Thymus (tissue), 11 donors: Measurements from ENCODE around the gene ELMO1. TPM values are rescaled to one million over a fixed set of nuclear protein-coding genes. Genes with fewer than 3 reads are reported as not detected.

Experiments used
- DNase-seq, 9 donors: peaks; one replicate each; pipeline ENCODE4 v3.0.0-alpha.2; 2013; ENCODE audit warnings: low spot score in 9 of 9, low read depth in 6 of 9, missing footprints in 1 of 9
- H3K27ac ChIP-seq, 2 donors: one replicate each; pipeline ENCODE4 v1.5.1; 2013; ENCODE audit warnings: control low read depth in 1 of 2, low read depth in 1 of 2, low read length in 1 of 2, mild to moderate bottlenecking in 1 of 2, moderate library complexity in 1 of 2
- H3K27me3 ChIP-seq, 2 donors: one replicate each; pipeline ENCODE4 v1.5.1; 2013; ENCODE audit warnings: low read length in 1 of 2; ENCODE audit not compliant: control insufficient read depth in 2 of 2, insufficient read depth in 1 of 2
- H3K36me3 ChIP-seq, 2 donors: one replicate each; pipeline ENCODE4 v1.5.1; 2013; ENCODE audit warnings: low read length in 1 of 2, mild to moderate bottlenecking in 1 of 2, moderate library complexity in 1 of 2; ENCODE audit not compliant: control insufficient read depth in 2 of 2, insufficient read depth in 2 of 2
- H3K4me1 ChIP-seq, 2 donors: one replicate each; pipeline ENCODE4 v1.5.1; 2013; ENCODE audit warnings: low read length in 2 of 2; ENCODE audit not compliant: control insufficient read depth in 2 of 2, insufficient read depth in 2 of 2
- H3K4me3 ChIP-seq, 2 donors: one replicate each; pipeline ENCODE4 v1.5.1; 2013; ENCODE audit warnings: low read length in 2 of 2, control low read depth in 1 of 2, mild to moderate bottlenecking in 1 of 2
- H3K9me3 ChIP-seq, 2 donors: one replicate each; pipeline ENCODE4 v1.5.1; 2013; ENCODE audit warnings: low read length in 1 of 2, mild to moderate bottlenecking in 1 of 2; ENCODE audit not compliant: control insufficient read depth in 2 of 2, insufficient read depth in 1 of 2
- WGBS: extraction: QIAGEN DNeasy Blood & Tissue Kit; methylation state at CpG from one replicate; pipeline ENCODE4 v1.1.7; 2013; 5-methylcytosine and 5-hydroxymethylcytosine counted together
- polyA plus RNA-seq: library from polyadenylated mRNA; stranded (reverse); fragments of 200-250 nt; gene quantifications from one replicate; pipeline ENCODE4 v1.2.3, GENCODE V29; 2013
- total RNA-seq: library from RNA; stranded (reverse); fragments of 120-200 nt; gene quantifications from one replicate; pipeline ENCODE4 v1.2.4, GENCODE V29; 2013
- donor health status: healthy.

Gene ELMO1
- total and polyA plus RNA-seq, 2 donors: 18.7 to 22.5 TPM

GRCh38 chr7:37236906-37237305 lies 211.8 kb downstream of the ELMO1 start:
- no peak for DNase-seq
- 97% methylated on average over 1 of the region's 1 CpG for WGBS
- peaks cover 0 to under 1% of the 10 kb centered on the region in 2 donors for H3K9me3 ChIP-seq

DNA sequence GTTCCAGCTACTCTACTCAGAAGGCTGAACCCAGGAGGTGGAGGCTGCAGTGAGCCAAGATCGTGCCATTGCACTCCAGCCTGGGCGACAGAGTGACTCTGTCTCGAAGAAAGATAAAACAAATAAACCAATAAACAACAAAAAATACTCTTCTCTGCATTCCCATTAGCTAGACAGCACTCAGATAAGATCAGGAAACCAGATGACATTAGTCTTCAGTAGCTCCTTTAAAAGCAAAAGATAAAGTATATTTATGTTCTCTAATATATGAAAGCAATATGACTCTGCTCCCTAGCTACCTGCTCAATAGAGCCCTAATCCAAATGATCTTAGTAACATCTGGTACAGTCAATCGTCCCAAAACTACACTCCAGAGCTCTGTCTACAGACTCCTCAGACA lies 212.9 kb downstream of the ELMO1 start:
- H3K27me3 ChIP-seq: no peaks in the 10 kb centered on the region
- H3K27ac ChIP-seq: no peak overlapping the region
- no peak for DNase-seq
- H3K4me3 ChIP-seq: no peak overlapping the region
- H3K4me1 ChIP-seq: no peaks in the 10 kb centered on the region
- WGBS: 97% methylated on average over 4 of the region's 4 CpGs
- H3K36me3 ChIP-seq: no peaks in the 10 kb centered on the region
- H3K9me3 ChIP-seq: peaks cover 0 to 3% of the 10 kb centered on the region in 2 donors

More at GRCh38 chr7:37236906-37237305, 211.8 kb downstream of the ELMO1 start:
- Histone ChIP-seq H3K27ac (no peak overlapping the region), H3K27me3 (no peaks in the 10 kb centered on the region), H3K4me1 (no peaks in the 10 kb centered on the region), H3K36me3 (no peaks in the 10 kb centered on the region), H3K4me3 (no peak overlapping the region)

- WGBS: 29% methylated on average over 1 of the region's 1 CpG
- H3K4me3 ChIP-seq: no peak overlapping the region
- no peaks in the 10 kb centered on the region for H3K27me3 ChIP-seq
- no peaks in the 10 kb centered on the region for H3K36me3 ChIP-seq
- no peaks in the 10 kb centered on the region for H3K4me1 ChIP-seq
- no peak overlapping the region for H3K27ac ChIP-seq
- peaks cover 0 to 3% of the 10 kb centered on the region in 2 donors for H3K9me3 ChIP-seq
- peak in 8 of 9 donors; percentile 9 to 49 (median 22) for DNase-seq
Measured at GRCh38 chr7:37234928-37235327, 213.7 kb downstream of the ELMO1 start.

- 90% methylated on average over 3 of the region's 3 CpGs for WGBS
- H3K27me3 ChIP-seq: no peaks in the 10 kb centered on the region
- H3K9me3 ChIP-seq: peaks cover 0 to 3% of the 10 kb centered on the region in 2 donors
- no peaks in the 10 kb centered on the region for H3K4me1 ChIP-seq
- no peaks in the 10 kb centered on the region for H3K36me3 ChIP-seq
- DNase-seq: no peak
- H3K27ac ChIP-seq: no peak overlapping the region
- no peak overlapping the region for H3K4me3 ChIP-seq
Measured at GRCh38 chr7:37234334-37234733, 214.3 kb downstream of the ELMO1 start.

GRCh38 chr7:37231613-37232012 lies 217.1 kb downstream of the ELMO1 start:
- no peak overlapping the region for H3K4me3 ChIP-seq
- no peak overlapping the region for H3K27ac ChIP-seq
- no peaks in the 10 kb centered on the region for H3K4me1 ChIP-seq
- DNase-seq: no peak
- H3K36me3 ChIP-seq: no peaks in the 10 kb centered on the region
- H3K9me3 ChIP-seq: peaks cover 0 to 3% of the 10 kb centered on the region in 2 donors
- no peaks in the 10 kb centered on the region for H3K27me3 ChIP-seq
- 98% methylated on average over 6 of the region's 6 CpGs for WGBS

- Histone ChIP-seq H3K27me3 (no peaks in the 10 kb centered on the region), H3K4me3 (no peak overlapping the region), H3K36me3 (peaks cover 0 to 2% of the 10 kb centered on the region in 2 donors), H3K4me1 (no peaks in the 10 kb centered on the region), H3K9me3 (peaks cover 0 to 3% of the 10 kb centered on the region in 2 donors), H3K27ac (no peak overlapping the region)
- DNase-seq: no peak
- WGBS: 84% methylated on average over 4 of the region's 4 CpGs
Measured at GRCh38 chr7:37230221-37230620, 218.4 kb downstream of the ELMO1 start.

- DNase-seq: no peak
- no peak overlapping the region for H3K4me3 ChIP-seq
- H3K27me3 ChIP-seq: no peaks in the 10 kb centered on the region
- 3% methylated on average over 1 of the region's 1 CpG for WGBS
- H3K9me3 ChIP-seq: peaks cover 0 to 3% of the 10 kb centered on the region in 2 donors
- H3K4me1 ChIP-seq: no peaks in the 10 kb centered on the region
- H3K36me3 ChIP-seq: peaks cover 0 to 3% of the 10 kb centered on the region in 2 donors
- no peak overlapping the region for H3K27ac ChIP-seq
Measured at GRCh38 chr7:37229381-37229780, 219.3 kb downstream of the ELMO1 start.

DNA sequence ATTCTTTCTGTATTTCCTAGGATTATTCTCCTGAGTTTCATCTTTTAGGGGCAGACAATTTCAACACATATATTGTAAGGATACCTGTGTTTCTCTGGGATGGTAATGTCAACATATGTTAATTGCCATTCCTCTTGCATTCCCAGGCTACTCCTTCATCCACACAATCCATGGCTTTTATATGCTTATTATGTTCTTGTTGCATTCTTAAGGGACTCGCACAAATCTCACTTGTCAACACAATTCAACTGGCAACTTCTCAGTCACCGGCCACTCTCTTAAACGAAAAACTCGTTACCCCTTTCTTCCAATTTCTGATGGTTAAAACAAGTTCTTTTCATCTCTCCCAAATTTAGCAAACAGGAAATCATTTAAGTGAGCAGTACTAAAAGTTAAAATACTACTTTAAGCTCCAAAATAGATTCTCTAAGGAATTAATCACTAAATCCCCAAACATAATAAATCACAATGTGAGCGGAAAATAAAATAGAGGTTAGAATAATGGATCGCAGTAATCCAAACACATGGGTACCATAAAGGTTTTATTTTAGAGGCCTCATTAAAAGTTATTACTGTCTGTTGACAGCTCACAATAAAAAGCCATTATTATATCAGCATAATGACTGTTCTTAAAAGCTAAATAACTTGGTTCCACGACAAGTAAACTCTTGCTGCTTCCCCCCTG lies 223.2 kb downstream of the ELMO1 start:
- DNase-seq: no peak
- H3K27ac ChIP-seq: no peak overlapping the region

GRCh38 chr7:37224746-37225145 lies 223.9 kb downstream of the ELMO1 start:
- no peak for DNase-seq
- no peaks in the 10 kb centered on the region for H3K4me1 ChIP-seq
- no peaks in the 10 kb centered on the region for H3K9me3 ChIP-seq
- WGBS: 94% methylated on average over 10 of the region's 10 CpGs
- peaks cover 5 to 30% of the 10 kb centered on the region in 2 donors for H3K36me3 ChIP-seq
- H3K27ac ChIP-seq: no peak overlapping the region
- no peak overlapping the region for H3K4me3 ChIP-seq
- no peaks in the 10 kb centered on the region for H3K27me3 ChIP-seq

More for the DNA sequence above, 223.2 kb downstream of the ELMO1 start:
- WGBS: 93% methylated on average over 7 of the region's 7 CpGs
- Histone ChIP-seq H3K9me3 (no peaks in the 10 kb centered on the region), H3K4me3 (no peak overlapping the region), H3K27me3 (no peaks in the 10 kb centered on the region), H3K36me3 (peaks cover 5 to 30% of the 10 kb centered on the region in 2 donors), H3K4me1 (no peaks in the 10 kb centered on the region)
